GM19324 (cell line): ENCODE results near the gene CDH8.

ENCODE experiments used
- ATAC-seq: cut with Tn5 transposase; IDR thresholded peaks from one replicate; pipeline ENCODE4 v1.9.1; 2021; ENCODE audit warnings: mild to moderate bottlenecking, moderate library complexity; ENCODE audit not compliant: unreplicated experiment, low FRiP score

The CDH8 gene, protein sequence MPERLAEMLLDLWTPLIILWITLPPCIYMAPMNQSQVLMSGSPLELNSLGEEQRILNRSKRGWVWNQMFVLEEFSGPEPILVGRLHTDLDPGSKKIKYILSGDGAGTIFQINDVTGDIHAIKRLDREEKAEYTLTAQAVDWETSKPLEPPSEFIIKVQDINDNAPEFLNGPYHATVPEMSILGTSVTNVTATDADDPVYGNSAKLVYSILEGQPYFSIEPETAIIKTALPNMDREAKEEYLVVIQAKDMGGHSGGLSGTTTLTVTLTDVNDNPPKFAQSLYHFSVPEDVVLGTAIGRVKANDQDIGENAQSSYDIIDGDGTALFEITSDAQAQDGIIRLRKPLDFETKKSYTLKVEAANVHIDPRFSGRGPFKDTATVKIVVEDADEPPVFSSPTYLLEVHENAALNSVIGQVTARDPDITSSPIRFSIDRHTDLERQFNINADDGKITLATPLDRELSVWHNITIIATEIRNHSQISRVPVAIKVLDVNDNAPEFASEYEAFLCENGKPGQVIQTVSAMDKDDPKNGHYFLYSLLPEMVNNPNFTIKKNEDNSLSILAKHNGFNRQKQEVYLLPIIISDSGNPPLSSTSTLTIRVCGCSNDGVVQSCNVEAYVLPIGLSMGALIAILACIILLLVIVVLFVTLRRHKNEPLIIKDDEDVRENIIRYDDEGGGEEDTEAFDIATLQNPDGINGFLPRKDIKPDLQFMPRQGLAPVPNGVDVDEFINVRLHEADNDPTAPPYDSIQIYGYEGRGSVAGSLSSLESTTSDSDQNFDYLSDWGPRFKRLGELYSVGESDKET

GRCh38 chr16:62036101-62036801, at the start of gene CDH8:
TSS of gene CDH8 (minus strand) at chr16:62036438. CDS start at chr16:62021403, 15,035 bp downstream.
- no peak for ATAC-seq

DNA sequence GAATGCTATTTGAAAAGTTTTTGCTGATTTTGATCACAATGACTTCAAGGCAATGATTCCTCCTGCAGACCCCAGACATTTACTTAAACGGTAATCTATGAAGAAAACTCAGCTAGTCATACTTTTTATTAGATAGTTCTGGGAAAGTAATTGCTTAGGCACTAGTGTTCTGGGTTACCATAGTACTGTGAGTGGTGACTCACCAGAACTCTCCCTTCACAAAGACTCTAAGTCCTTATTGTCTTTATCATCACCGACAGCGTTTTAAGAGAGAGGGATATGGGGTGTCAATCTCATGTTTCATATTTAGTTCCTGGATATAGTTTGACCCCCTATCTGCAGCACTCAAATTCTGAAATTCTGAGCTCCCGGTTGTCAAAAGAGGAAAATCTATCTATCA, 43.0 kb upstream of the CDH8 start:
- ATAC-seq = no peak

DNA sequence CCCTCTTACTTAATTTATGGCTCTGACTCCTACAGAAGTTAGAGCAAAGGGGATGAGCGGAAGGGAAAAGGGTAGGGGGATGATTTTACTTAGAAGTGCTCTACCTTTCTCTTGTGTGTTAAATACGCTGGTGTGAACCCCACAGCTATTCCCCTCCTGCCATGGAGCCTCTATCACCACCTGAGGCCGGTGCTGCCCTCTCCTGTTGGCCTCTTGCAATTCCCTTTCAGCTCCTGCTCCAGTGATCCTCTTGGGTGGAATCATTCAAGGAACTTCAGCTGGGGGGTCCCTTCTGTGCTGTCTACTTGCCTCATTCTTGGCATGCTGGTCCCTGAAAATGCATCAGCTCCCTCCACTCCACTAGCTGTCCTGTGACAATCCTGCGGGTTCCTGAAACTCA, 41.8 kb upstream of the CDH8 start:
- no peak for ATAC-seq

GRCh38 chr16:62076886-62077285, 40.6 kb upstream of the CDH8 start:
- no peak for ATAC-seq

DNA sequence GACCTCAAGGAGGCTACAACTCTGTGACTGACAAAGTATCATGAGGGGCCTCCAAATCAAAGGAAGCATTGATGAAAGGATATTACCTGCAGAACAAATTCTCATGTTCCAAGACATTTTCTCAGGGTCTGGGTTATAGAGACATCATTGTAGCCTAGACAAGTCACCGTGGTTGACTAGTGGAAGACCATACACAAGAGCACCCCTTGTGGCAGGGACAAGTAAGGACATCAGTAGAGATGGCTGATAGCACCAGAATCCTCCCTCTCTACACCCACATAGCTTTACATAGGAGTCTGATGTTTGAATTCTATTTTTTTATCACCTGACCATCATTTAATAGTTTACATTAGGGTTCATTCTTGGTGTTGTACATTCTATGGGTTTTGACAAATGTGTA, 32.5 kb upstream of the CDH8 start:
- no peak for ATAC-seq

GRCh38 chr16:62067981-62068380, 31.7 kb upstream of the CDH8 start:
- ATAC-seq = no peak

- ATAC-seq = no peak
These were observed 30.9 kb upstream of the CDH8 start for GRCh38 chr16:62067182-62067581.

DNA sequence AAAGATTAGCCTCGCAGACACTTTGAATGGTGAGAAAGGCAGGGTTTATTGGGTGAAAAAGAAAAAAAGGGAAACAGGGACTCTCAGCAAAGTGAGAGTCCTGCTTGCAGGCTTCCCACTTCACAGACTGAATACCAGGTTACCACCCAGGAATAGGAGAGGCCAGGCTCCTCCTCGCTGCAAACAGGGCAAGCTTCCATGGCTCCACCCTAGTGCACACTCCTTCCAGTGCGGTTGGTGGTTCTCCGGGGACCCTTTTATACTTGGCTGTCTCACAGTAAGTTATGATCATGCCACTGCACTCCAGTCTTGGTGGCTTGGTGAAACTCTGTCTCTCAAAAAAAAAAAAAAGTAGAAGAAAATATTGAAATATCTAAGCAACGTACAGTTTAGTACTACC, 30.5 kb upstream of the CDH8 start:
- no peak for ATAC-seq

GRCh38 chr16:62064173-62064572, 27.9 kb upstream of the CDH8 start:
- ATAC-seq = no peak

DNA sequence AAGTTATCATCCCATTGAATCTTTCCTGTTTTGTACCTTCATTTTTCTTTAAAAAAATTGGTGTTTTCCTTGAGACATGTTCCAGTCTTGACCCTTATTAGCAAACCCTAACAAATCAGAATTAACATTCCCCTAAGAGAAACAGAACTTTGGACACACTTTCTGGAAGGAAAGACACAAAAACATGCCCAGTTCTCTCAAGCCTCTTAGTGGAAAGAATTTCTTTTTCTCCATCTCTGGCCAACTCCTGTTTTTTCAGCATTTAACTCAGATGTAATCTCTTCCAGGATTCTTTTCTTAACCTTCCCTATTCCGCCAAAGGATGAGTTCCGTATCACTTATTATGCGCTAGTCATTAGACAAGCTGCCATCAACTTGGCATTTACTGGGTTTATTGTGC, 23.9 kb upstream of the CDH8 start:
- ATAC-seq = no peak

GRCh38 chr16:62059527-62059926, 23.3 kb upstream of the CDH8 start:
- no peak for ATAC-seq

DNA sequence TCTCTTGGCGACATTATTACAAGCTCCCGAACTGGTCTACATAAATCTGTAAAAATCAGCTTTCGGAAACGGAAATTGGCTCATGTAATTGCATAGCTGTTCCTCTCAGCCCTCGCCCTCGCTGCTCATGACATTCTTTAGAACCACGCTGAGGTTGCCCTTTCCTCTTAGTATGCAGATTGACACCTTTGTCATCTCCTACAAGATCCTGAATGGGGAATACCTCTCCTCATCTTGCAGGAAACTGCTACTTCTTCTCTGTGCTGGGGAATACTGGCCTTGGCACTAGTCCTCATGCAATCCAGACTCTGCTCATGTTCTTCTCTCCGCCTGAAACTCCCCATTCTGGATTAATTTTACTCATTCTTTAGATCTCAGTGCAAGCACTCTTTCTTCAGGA, 22.2 kb upstream of the CDH8 start:
- ATAC-seq = no peak

GRCh38 chr16:62051942-62052341, 15.7 kb upstream of the CDH8 start:
- ATAC-seq = no peak

GRCh38 chr16:62050793-62051192, 14.6 kb upstream of the CDH8 start:
- no peak for ATAC-seq

- no peak for ATAC-seq
These were observed 10.6 kb upstream of the CDH8 start for GRCh38 chr16:62046801-62047200.

DNA sequence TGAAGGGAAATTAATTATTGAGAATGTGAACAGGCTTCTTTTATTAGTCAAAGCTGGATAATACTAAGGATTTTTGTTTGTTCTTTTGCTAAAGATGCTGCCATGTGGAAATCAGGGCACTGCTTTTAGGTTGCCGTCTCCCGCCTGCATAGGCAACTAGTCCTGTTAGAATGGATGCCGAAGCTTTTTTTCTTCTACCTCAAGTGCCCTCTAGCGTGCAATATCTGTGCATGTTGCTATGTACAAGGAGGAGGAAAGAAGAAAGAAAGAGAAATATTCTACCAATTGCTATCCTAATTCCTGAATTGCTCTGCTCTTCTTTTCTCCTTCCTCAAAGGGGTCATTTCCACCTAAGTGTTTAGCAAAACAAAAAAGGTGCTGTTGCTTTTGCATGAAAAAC, 5.2 kb upstream of the CDH8 start:
- ATAC-seq = no peak

GRCh38 chr16:62038646-62039045, 2.4 kb upstream of the CDH8 start:
- ATAC-seq = no peak

DNA sequence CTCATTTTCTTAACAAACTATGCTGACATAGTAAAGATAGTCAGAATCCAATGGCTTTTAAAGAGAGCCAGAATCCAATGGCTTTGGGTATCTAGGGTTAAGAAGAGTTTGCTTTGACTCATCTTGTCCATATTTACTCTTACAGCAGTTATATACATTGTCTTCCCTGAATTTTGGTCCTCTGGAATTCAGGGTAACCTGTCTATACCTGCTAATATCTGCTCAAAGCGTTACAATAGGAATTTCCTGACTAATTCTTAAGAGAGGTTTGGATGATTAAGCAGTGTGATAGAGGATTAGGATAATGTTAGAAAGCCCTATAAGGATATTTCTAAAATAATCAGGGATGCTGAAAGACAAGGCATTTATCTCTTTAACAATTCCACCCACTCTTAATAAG, 2.0 kb upstream of the CDH8 start:
- no peak for ATAC-seq

- ATAC-seq = no peak
These were observed 531 bp upstream of the CDH8 start for GRCh38 chr16:62036802-62037135.

GRCh38 chr16:62035115-62036092, 834 bp downstream of the CDH8 start:
- ATAC-seq = no peak
